Activated naive CD8-positive, alpha-beta T cell treated with anti-CD3 and anti-CD28 coated beads, Interleukin-2, amount 50 U/mL, for 24 hours (primary cell): ENCODE measurements around the gene PSENEN.

Experiments used
- ATAC-seq: fragments of 150-1000 bp; cut with Tn5 transposase; one replicate; pipeline ENCODE4 v1.10.0; 2021
- DNase-seq: peaks from one replicate; pipeline ENCODE4 v3.0.0; 2021
- H3K27ac Mint-ChIP-seq: one replicate; pipeline ENCODE4 v1.8.0; 2021; ENCODE audit warnings: mild to moderate bottlenecking, mixed read lengths
- H3K27me3 Mint-ChIP-seq: one replicate; pipeline ENCODE4 v1.8.0; 2021; ENCODE audit warnings: mixed read lengths
- H3K36me3 Mint-ChIP-seq: one replicate; pipeline ENCODE4 v1.8.0; 2021; ENCODE audit warnings: low read depth, mixed read lengths
- H3K4me1 Mint-ChIP-seq: one replicate; pipeline ENCODE4 v1.8.0; 2021; ENCODE audit warnings: mixed read lengths
- H3K4me3 Mint-ChIP-seq: one replicate; pipeline ENCODE4 v1.8.0; 2021; ENCODE audit warnings: mild to moderate bottlenecking, moderate library complexity, mixed read lengths
- H3K9me3 Mint-ChIP-seq: one replicate; pipeline ENCODE4 v1.8.0; 2021; ENCODE audit warnings: mixed read lengths

The PSENEN gene

GRCh38 chr19:35724560-35724959 lies 20.9 kb upstream of the PSENEN start:
- Mint-ChIP-seq H3K27me3 (no peaks in the 10 kb centered on the region), H3K27ac (no peak overlapping the region), H3K36me3 (peaks cover 50% of the 10 kb centered on the region), H3K4me1 (peaks cover 9% of the 10 kb centered on the region), H3K9me3 (no peaks in the 10 kb centered on the region), H3K4me3 (no peak overlapping the region)
- DNase-seq, result no peak
- no peak for ATAC-seq

GRCh38 chr19:35725216-35725861 lies 20.1 kb upstream of the PSENEN start:
- Mint-ChIP-seq H3K4me1 (peaks cover 5% of the 10 kb centered on the region), H3K27ac (no peak overlapping the region), H3K9me3 (no peaks in the 10 kb centered on the region), H3K4me3 (no peak overlapping the region), H3K36me3 (peaks cover 55% of the 10 kb centered on the region), H3K27me3 (no peaks in the 10 kb centered on the region)
- no peak for ATAC-seq
- DNase-seq, result no peak

- no peak for DNase-seq
- H3K27me3 Mint-ChIP-seq, result no peaks in the 10 kb centered on the region
- H3K36me3 Mint-ChIP-seq, result peaks cover 56% of the 10 kb centered on the region
- no peaks in the 10 kb centered on the region for H3K9me3 Mint-ChIP-seq
- H3K27ac Mint-ChIP-seq, result no peak overlapping the region
- H3K4me3 Mint-ChIP-seq, result no peak overlapping the region
- no peak for ATAC-seq
- H3K4me1 Mint-ChIP-seq, result peaks cover 2% of the 10 kb centered on the region
Observed at GRCh38 chr19:35727053-35727955, 18.1 kb upstream of the PSENEN start.

GRCh38 chr19:35727956-35728706 lies 17.3 kb upstream of the PSENEN start:
- Mint-ChIP-seq H3K9me3 (no peaks in the 10 kb centered on the region), H3K4me1 (no peaks in the 10 kb centered on the region), H3K27ac (no peak overlapping the region), H3K4me3 (no peak overlapping the region), H3K27me3 (no peaks in the 10 kb centered on the region), H3K36me3 (peaks cover 52% of the 10 kb centered on the region)
- DNase-seq, result no peak
- ATAC-seq, result no peak

GRCh38 chr19:35729021-35729420 lies 16.4 kb upstream of the PSENEN start:
- Mint-ChIP-seq H3K9me3 (no peaks in the 10 kb centered on the region), H3K36me3 (peaks cover 50% of the 10 kb centered on the region), H3K27ac (no peak overlapping the region), H3K4me3 (no peak overlapping the region), H3K4me1 (no peaks in the 10 kb centered on the region), H3K27me3 (no peaks in the 10 kb centered on the region)
- ATAC-seq (no peak), DNase-seq (no peak)

GRCh38 chr19:35729763-35730162 lies 15.7 kb upstream of the PSENEN start:
- no peak overlapping the region for H3K27ac Mint-ChIP-seq
- no peak for DNase-seq
- H3K4me3 Mint-ChIP-seq, result no peak overlapping the region
- no peak for ATAC-seq
- peaks cover 55% of the 10 kb centered on the region for H3K36me3 Mint-ChIP-seq
- H3K27me3 Mint-ChIP-seq, result no peaks in the 10 kb centered on the region
- H3K4me1 Mint-ChIP-seq, result no peaks in the 10 kb centered on the region
- no peaks in the 10 kb centered on the region for H3K9me3 Mint-ChIP-seq

- DNase-seq (no peak), ATAC-seq (no peak)
- H3K27ac Mint-ChIP-seq, result no peak overlapping the region
- no peaks in the 10 kb centered on the region for H3K9me3 Mint-ChIP-seq
- peaks cover 53% of the 10 kb centered on the region for H3K36me3 Mint-ChIP-seq
- no peak overlapping the region for H3K4me3 Mint-ChIP-seq
- no peaks in the 10 kb centered on the region for H3K27me3 Mint-ChIP-seq
- no peaks in the 10 kb centered on the region for H3K4me1 Mint-ChIP-seq
Observed at GRCh38 chr19:35730326-35730725, 15.1 kb upstream of the PSENEN start.

GRCh38 chr19:35731353-35731752 lies 14.1 kb upstream of the PSENEN start:
- H3K9me3 Mint-ChIP-seq, result no peaks in the 10 kb centered on the region
- no peak for DNase-seq
- H3K27ac Mint-ChIP-seq, result peak overlapping the region; percentile 38
- ATAC-seq, result no peak
- H3K4me1 Mint-ChIP-seq, result peaks cover 2% of the 10 kb centered on the region
- peaks cover 52% of the 10 kb centered on the region for H3K36me3 Mint-ChIP-seq
- H3K4me3 Mint-ChIP-seq, result no peak overlapping the region
- H3K27me3 Mint-ChIP-seq, result no peaks in the 10 kb centered on the region

GRCh38 chr19:35731779-35732405 lies 13.6 kb upstream of the PSENEN start:
- H3K4me1 Mint-ChIP-seq, result peaks cover 5% of the 10 kb centered on the region
- no peaks in the 10 kb centered on the region for H3K27me3 Mint-ChIP-seq
- DNase-seq (no peak), ATAC-seq (no peak)
- H3K27ac Mint-ChIP-seq, result no peak overlapping the region
- no peaks in the 10 kb centered on the region for H3K9me3 Mint-ChIP-seq
- H3K36me3 Mint-ChIP-seq, result peaks cover 54% of the 10 kb centered on the region
- no peak overlapping the region for H3K4me3 Mint-ChIP-seq

- Mint-ChIP-seq H3K27me3 (no peaks in the 10 kb centered on the region), H3K36me3 (peaks cover 53% of the 10 kb centered on the region), H3K4me3 (no peak overlapping the region), H3K27ac (no peak overlapping the region), H3K9me3 (no peaks in the 10 kb centered on the region), H3K4me1 (peaks cover 11% of the 10 kb centered on the region)
- DNase-seq, result no peak
- no peak for ATAC-seq
Observed at GRCh38 chr19:35732540-35733179, 12.8 kb upstream of the PSENEN start.

- Mint-ChIP-seq H3K27ac (peak overlapping the region; percentile 44), H3K9me3 (no peaks in the 10 kb centered on the region), H3K36me3 (peaks cover 49% of the 10 kb centered on the region), H3K27me3 (no peaks in the 10 kb centered on the region), H3K4me1 (peaks cover 11% of the 10 kb centered on the region), H3K4me3 (no peak overlapping the region)
- ATAC-seq, result no peak
- DNase-seq, result no peak
Observed at GRCh38 chr19:35733180-35734125, 12.0 kb upstream of the PSENEN start.

GRCh38 chr19:35734273-35734672 lies 11.2 kb upstream of the PSENEN start:
- Mint-ChIP-seq H3K27ac (peak overlapping the region; percentile 44), H3K4me1 (peaks cover 11% of the 10 kb centered on the region), H3K4me3 (no peak overlapping the region), H3K36me3 (peaks cover 50% of the 10 kb centered on the region), H3K27me3 (no peaks in the 10 kb centered on the region), H3K9me3 (no peaks in the 10 kb centered on the region)
- DNase-seq (no peak), ATAC-seq (no peak)

- no peak for ATAC-seq
- no peak for DNase-seq
- no peaks in the 10 kb centered on the region for H3K9me3 Mint-ChIP-seq
- no peak overlapping the region for H3K4me3 Mint-ChIP-seq
- no peaks in the 10 kb centered on the region for H3K27me3 Mint-ChIP-seq
- peaks cover 16% of the 10 kb centered on the region for H3K4me1 Mint-ChIP-seq
- H3K27ac Mint-ChIP-seq, result no peak overlapping the region
- peaks cover 44% of the 10 kb centered on the region for H3K36me3 Mint-ChIP-seq
Observed at GRCh38 chr19:35734889-35735288, 10.6 kb upstream of the PSENEN start.
